KBM-7 (cell line): ENCODE data around the gene HTT-AS.

Experiments used
- DNase-seq: peaks from one replicate; pipeline ENCODE4 v3.0.0-alpha.2; 2015
- in situ Hi-C: fragments of 300-500 bp; cut with MboI; formaldehyde crosslinking; loops from 2 replicates; pipeline ENCODE4 v1.14.3; 2020; ENCODE audit warnings: low sequenced_read_pairs, low pct_unique_long_range_greater_than_20kb, mixed read lengths

Gene HTT-AS

DNA sequence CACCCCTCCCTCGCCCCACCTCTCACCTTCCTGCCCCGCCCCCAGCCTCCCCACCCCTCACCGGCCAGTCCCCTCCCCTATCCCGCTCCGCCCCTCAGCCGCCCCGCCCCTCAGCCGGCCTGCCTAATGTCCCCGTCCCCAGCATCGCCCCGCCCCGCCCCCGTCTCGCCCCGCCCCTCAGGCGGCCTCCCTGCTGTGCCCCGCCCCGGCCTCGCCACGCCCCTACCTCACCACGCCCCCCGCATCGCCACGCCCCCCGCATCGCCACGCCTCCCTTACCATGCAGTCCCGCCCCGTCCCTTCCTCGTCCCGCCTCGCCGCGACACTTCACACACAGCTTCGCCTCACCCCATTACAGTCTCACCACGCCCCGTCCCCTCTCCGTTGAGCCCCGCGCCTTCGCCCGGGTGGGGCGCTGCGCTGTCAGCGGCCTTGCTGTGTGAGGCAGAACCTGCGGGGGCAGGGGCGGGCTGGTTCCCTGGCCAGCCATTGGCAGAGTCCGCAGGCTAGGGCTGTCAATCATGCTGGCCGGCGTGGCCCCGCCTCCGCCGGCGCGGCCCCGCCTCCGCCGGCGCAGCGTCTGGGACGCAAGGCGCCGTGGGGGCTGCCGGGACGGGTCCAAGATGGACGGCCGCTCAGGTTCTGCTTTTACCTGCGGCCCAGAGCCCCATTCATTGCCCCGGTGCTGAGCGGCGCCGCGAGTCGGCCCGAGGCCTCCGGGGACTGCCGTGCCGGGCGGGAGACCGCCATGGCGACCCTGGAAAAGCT, at the start of gene HTT-AS, which contains the start of gene HTT:
HTT-AS (minus strand) TSS at position 461 of the 768 bp plus-strand sequence.
HTT (plus strand) TSS at position 604 of the 768 bp plus-strand sequence; CDS start at position 749, 145 bp downstream.
- peak; percentile 98 for DNase-seq
- in situ Hi-C loops: no loop called here

GRCh38 chr4:3123181-3123671, 48.9 kb upstream of the HTT-AS start:
- DNase-seq: no peak
- in situ Hi-C loops: no loop called here

DNA sequence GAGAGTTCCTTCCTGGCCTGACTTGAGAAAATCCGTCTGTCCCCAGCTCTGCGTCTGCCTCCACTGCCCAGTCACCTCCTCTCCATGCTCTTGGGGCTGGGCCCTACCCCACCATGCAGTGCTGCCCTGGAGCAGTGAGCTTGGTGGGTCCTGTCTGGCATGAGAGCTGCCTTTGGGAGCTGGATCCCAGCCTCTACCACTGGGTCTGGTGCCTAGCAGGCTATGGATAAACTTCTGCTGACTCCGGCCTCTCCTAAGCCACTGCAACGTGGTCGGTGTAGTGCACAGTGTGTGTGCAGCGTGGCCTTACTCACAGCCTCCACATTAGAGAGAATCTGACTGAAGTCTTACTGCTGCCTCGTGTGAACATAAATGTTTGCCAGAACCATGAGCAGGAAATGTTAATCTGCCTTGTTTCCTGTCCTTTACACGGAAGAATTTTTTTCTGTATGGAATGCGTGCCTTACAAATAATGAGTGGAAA, 47.8 kb upstream of the HTT-AS start:
- peak; percentile 58 for DNase-seq
- in situ Hi-C loops: no loop called here

DNA sequence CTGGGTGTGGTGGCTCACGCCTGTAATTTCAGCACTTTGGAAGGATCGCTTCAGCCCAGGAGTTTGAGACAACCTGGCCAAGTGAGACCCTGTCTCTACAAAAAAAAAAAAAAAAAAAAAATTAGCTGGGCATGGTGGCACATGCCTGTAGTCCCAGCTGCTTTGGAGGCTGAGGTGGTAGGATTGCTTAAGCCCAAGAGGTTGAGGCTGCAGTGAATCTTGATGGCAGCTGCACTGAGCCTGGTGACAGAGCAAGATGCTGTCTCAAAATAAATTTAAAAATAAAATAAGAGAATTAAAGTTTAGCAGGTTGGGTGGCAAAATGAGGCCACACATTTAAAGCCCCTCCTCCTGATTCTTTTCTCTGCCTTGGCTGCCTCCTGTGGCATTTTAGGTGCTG, 47.3 kb upstream of the HTT-AS start:
- in situ Hi-C loops: no loop called here
- DNase-seq: no peak

DNA sequence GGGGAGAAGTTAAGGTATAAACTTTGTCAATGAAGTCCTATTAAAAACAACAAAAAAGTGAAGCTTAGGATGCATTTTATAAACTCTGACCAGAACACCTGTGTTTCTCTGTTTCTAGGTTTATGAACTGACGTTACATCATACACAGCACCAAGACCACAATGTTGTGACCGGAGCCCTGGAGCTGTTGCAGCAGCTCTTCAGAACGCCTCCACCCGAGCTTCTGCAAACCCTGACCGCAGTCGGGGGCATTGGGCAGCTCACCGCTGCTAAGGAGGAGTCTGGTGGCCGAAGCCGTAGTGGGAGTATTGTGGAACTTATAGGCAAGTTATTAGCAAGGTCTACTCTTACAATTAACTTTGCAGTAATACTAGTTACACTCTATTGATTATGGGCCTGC, 46.8 kb upstream of the HTT-AS start:
- DNase-seq: no peak
- in situ Hi-C loops: no loop called here

- in situ Hi-C loops: no loop called here
- DNase-seq: no peak
Observed at GRCh38 chr4:3119464-3119863, 45.1 kb upstream of the HTT-AS start.

- DNase-seq: no peak
- in situ Hi-C loops: no loop called here
Observed at GRCh38 chr4:3118312-3118711, 44.0 kb upstream of the HTT-AS start.

DNA sequence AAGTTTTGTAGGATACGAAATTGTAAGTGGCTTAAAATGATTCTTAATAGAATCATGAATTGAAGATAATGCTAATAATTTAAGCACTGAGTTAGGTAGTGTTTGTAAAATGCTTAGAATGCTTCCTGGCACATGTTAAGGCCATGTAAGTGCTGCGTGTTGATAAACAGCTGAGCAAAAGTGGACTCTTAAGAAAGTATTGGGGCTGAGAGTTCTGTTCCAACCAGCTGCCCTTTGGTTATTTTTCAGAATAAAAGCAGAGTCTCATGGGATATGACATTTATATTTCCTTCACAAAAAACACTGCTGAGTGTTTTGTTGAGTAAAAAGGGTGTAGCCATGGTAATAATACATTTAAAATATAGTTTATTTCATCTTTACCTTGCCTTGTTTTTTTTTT, 42.6 kb upstream of the HTT-AS start:
- in situ Hi-C loops: no loop called here
- DNase-seq: no peak

- no peak for DNase-seq
- in situ Hi-C loops: no loop called here
Observed at GRCh38 chr4:3115637-3116270, 41.4 kb upstream of the HTT-AS start.

GRCh38 chr4:3114377-3114776, 40.0 kb upstream of the HTT-AS start:
- no peak for DNase-seq
- in situ Hi-C loops: no loop called here

GRCh38 chr4:3112609-3113469, 38.5 kb upstream of the HTT-AS start:
- in situ Hi-C loops: no loop called here
- no peak for DNase-seq

GRCh38 chr4:3112201-3112600, 37.9 kb upstream of the HTT-AS start:
- no peak for DNase-seq
- in situ Hi-C loops: no loop called here

DNA sequence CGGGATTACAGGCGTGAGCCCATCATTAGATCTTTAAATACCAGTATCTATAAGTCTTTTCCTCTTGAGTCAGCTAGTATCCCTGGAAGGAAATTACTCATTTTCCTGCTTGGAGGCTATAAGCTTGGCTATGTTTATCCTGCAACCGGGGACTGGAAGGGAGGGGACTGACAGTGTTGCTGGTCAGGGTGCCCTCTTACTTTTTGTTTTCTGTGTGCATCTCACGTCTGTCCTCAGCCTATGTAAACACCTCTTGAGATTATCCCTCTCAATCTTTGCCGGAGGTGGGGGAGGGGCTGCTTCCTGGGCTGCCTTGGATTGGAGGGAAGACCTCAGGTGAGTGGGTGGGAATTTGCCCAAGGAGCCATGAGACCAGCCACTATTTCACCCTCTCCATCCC, 37.1 kb upstream of the HTT-AS start:
- DNase-seq: no peak

GRCh38 chr4:3108211-3108610, 33.9 kb upstream of the HTT-AS start:
- in situ Hi-C loops: no loop called here
- no peak for DNase-seq

More for the DNA sequence above, 37.1 kb upstream of the HTT-AS start:
- in situ Hi-C loops: no loop called here

DNA sequence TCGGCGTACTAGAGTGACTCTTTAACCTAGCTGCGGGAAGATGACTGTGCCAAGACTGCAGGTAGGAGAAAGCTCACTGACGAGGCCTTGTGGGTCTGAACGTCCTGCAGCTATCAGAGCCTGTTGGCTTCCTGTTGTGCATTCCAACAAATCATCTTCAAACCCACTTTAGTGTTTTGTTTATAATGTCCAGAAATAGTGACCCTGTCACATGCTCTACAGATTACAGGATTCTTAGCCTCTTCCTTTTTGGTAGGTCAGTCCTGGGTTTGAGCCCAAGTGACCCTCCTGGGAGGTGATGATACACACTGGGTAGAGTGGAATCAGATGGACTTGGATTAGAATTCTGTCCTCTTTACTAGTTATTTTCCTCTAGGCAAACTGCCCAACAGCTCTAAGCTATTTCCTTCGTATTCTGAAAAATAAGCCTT, 33.4 kb upstream of the HTT-AS start:
- DNase-seq: no peak
- in situ Hi-C loops: no loop called here

- in situ Hi-C loops: no loop called here
- no peak for DNase-seq
Observed at GRCh38 chr4:3107271-3107670, 32.9 kb upstream of the HTT-AS start.

GRCh38 chr4:3106339-3107186, 32.2 kb upstream of the HTT-AS start:
- in situ Hi-C loops: no loop called here
- peak; percentile 92 for DNase-seq

- in situ Hi-C loops: no loop called here
- DNase-seq: no peak
Observed at GRCh38 chr4:3098346-3098745, 24.0 kb upstream of the HTT-AS start.

GRCh38 chr4:3096202-3096601, 21.9 kb upstream of the HTT-AS start:
- no peak for DNase-seq
- in situ Hi-C loops: no loop called here
